ENCODE results near the gene GSE1.

DNA sequence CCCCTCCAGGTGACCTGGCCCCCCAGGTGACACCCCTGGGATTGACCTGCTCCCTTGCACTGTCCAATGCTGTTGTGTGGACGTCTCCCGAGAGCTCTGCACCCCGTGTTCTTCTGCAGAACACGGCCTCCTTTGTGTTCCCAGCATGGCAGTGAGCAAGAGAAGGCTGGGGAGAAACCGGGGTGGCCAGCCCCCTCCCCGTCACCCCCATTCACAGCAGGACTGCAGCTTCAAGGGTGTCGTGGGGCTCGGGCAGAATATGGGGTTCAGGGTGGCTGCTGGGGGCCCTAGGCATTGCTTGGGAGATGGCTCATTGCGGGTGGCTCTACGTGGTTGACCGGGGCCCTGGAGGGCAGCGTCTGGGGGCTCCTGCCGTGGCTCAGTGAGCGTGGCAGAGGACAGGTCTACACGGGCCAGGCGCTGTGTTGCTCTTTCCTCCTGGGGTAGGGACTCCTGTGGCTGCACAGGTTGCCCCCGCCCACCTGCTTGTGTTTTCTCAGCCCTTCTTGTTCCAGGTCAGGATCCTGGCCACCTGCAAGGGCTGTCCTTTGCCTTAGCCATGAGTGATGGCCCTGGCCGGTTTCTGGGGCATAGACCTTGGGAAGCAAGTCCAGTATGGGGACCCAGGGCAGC, 12.5 kb downstream of the GSE1 start:
- TF ChIP-seq FOXM1 (IDR thresholded peaks at IDR 0.05; ENCODE audit: borderline replicate concordance), result no peak
- TF ChIP-seq HDGF (IDR thresholded peaks at IDR 0.05; ENCODE audit: borderline replicate concordance), result no peak
- no peak for TF ChIP-seq ARNT (IDR thresholded peaks at IDR 0.05)
- TF ChIP-seq TARDBP (IDR thresholded peaks at IDR 0.05), result no peak
- no peak for TF ChIP-seq BHLHE40 (IDR thresholded peaks at IDR 0.05; ENCODE audit: borderline replicate concordance)
- no peak for TF ChIP-seq FOXK2 (IDR thresholded peaks at IDR 0.05)
